ENCODE results near the gene ZFR. TPM values are rescaled to one million over a fixed set of nuclear protein-coding genes. Genes with fewer than 3 reads are reported as not detected.

Gene ZFR
- total and polyA plus RNA-seq, 9 of the 15 experiments (the other 6 are each of a cell fraction or from before 2014, with no cell fraction given) = 35.5 to 108 (median 71.1) TPM

DNA sequence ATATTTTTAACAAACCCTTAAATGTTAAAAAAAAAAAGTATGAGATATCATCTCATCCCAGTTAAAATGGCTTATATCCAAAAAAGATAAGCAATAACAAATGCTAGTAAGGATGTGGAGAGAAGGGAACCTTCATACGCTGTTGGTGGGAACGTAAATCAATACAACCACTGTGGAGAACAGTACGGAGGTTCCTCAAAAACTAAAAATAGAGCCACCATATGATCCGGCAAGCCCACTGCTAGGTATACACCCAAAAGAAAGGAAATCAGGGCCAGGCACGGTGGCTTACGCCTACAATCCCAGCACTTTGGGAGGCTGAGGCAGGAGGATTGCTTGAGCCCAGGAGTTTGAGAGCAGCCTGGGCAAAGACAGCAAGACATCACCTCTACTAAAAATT, 134.8 kb downstream of the ZFR start:
- DNase-seq (ENCODE audit: extremely low read depth in 1 of 4, low spot score in 3 of 4) (no peak), ATAC-seq (no peak), FAIRE-seq (no peak)
- Histone ChIP-seq H3K4me3 (no peak overlapping the region), H3K27me3 (ENCODE audit: control insufficient read depth in 2 of 2, insufficient read depth in 2 of 2, low read length in 2 of 2) (no peaks in the 10 kb centered on the region), H4K20me1 (replicated peaks; ENCODE audit: control insufficient read depth, insufficient read depth, low read length) (no peaks in the 10 kb centered on the region), H3K9me1 (ENCODE audit: control insufficient read depth, insufficient read depth, low read length) (no peaks in the 10 kb centered on the region), H2AFZ (ENCODE audit: low read depth, low read length) (no peak overlapping the region), H3K9me3 (replicated peaks; ENCODE audit: control insufficient read depth, insufficient read depth, low read depth, low read length) (no peaks in the 10 kb centered on the region), H3K27ac (ENCODE audit: extremely low read depth, low read depth, low read length) (no peak overlapping the region), H3K4me1 (replicated peaks in 1 of 2; ENCODE audit: control insufficient read depth in 2 of 2, insufficient read depth in 2 of 2, low read length in 2 of 2) (peaks cover 10 to 22% of the 10 kb centered on the region in 2 experiments), H3K36me3 (ENCODE audit: control insufficient read depth, insufficient read depth, low read length) (peaks cover 8% of the 10 kb centered on the region; the same call in 1 of the 3 replicates), H3K4me2 (ENCODE audit: insufficient read depth, low read length) (no peak overlapping the region), H3K79me2 (ENCODE audit: control insufficient read depth, insufficient read depth, low read length) (peaks cover 64% of the 10 kb centered on the region), H3K9ac (ENCODE audit: insufficient read depth in 1 of 2, low read depth in 2 of 2, low read length in 2 of 2) (no peak overlapping the region)
- ChIA-PET POLR2A (interaction anchor here (1.2 to 2.0 kb wide), 3 partner anchors 10 to 78 kb away, joined by 3 to 7 read pairs (median 3); no protein-coding TSS in a partner anchor), CTCF (ENCODE audit: low intra/inter-chr PET ratio) (no interaction called here)
- in situ Hi-C loops (cut with MboI) (no loop called here), intact Hi-C loops (cut with micrococcal nuclease) (no loop called here)
- TF ChIP-seq NFIC (IDR thresholded peaks at IDR 0.05) = 0 out of 2 replicates have a peak, but pooled peaks have one; percentile 27
- TF ChIP-seq FOXA1 (IDR thresholded peaks at IDR 0.05; ENCODE audit: borderline replicate concordance) = no peak
- 40% methylated on average over 6 of the region's 6 CpGs for WGBS (ENCODE audit: insufficient coverage, low coverage, missing lambda C conversion rate)
- no TSS peak for BruUV-seq (replicated peaks)

DNA sequence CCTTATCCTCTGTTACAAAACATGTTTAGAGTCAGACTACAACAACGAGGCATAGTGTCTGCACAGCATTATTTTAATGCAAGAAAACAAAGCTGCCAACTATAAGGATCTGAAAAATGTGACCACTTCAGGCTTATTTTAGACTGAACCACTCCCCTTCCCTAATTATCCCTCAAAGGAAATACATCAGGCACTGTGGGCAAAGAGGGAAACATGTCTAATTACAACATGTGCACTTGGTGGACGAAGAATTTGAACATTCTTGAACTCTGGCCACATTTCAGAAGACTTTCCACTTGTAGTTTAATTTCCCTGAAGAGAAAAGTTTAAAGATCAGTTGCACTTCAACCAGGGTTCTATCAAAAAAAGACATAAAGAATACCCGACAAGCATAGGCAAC, 135.6 kb downstream of the ZFR start:
- Histone ChIP-seq H2AFZ (ENCODE audit: low read depth, low read length) (no peak overlapping the region), H3K27me3 (ENCODE audit: control insufficient read depth in 2 of 2, insufficient read depth in 2 of 2, low read length in 2 of 2) (no peaks in the 10 kb centered on the region), H3K4me1 (replicated peaks in 1 of 2; ENCODE audit: control insufficient read depth in 2 of 2, insufficient read depth in 2 of 2, low read length in 2 of 2) (peaks cover 10 to 20% of the 10 kb centered on the region in 2 experiments), H3K4me2 (ENCODE audit: insufficient read depth, low read length) (no peak overlapping the region), H3K9ac (ENCODE audit: insufficient read depth in 1 of 2, low read depth in 2 of 2, low read length in 2 of 2) (no peak overlapping the region), H3K4me3 (no peak overlapping the region), H3K36me3 (ENCODE audit: control insufficient read depth, insufficient read depth, low read length) (peaks cover 8% of the 10 kb centered on the region; the same call in 1 of the 3 replicates), H3K9me1 (ENCODE audit: control insufficient read depth, insufficient read depth, low read length) (no peaks in the 10 kb centered on the region), H3K79me2 (ENCODE audit: control insufficient read depth, insufficient read depth, low read length) (peaks cover 69% of the 10 kb centered on the region), H3K27ac (ENCODE audit: extremely low read depth, low read depth, low read length) (no peak overlapping the region), H3K9me3 (replicated peaks; ENCODE audit: control insufficient read depth, insufficient read depth, low read depth, low read length) (no peaks in the 10 kb centered on the region), H4K20me1 (replicated peaks; ENCODE audit: control insufficient read depth, insufficient read depth, low read length) (no peaks in the 10 kb centered on the region)
- no peak for ATAC-seq
- no peak for DNase-seq (ENCODE audit: extremely low read depth in 1 of 4, low spot score in 3 of 4)
- WGBS (ENCODE audit: insufficient coverage, low coverage, missing lambda C conversion rate) = 62% methylated on average over 3 of the region's 3 CpGs
- intact Hi-C loops (cut with micrococcal nuclease) (no loop called here), in situ Hi-C loops (cut with MboI) (no loop called here)
- BruUV-seq (replicated peaks) = no TSS peak
- ChIA-PET CTCF (ENCODE audit: low intra/inter-chr PET ratio) (no interaction called here), POLR2A (interaction anchor here (1.5 to 2.0 kb wide), 2 partner anchors 9 to 23 kb away, joined by 3 to 7 read pairs; no protein-coding TSS in a partner anchor)
- TF ChIP-seq CSDE1 (IDR thresholded peaks at IDR 0.05) (no peak), ESRRA (IDR thresholded peaks at IDR 0.05; ENCODE audit: borderline replicate concordance, low read depth) (no peak), CTBP1 (IDR thresholded peaks at IDR 0.05; ENCODE audit: borderline replicate concordance) (no peak), MEIS2 (IDR thresholded peaks at IDR 0.05; ENCODE audit: partially characterized antibody) (no peak), SMAD4 (CRISPR knock-in tag; conservative IDR thresholded peaks at IDR 0.05) (no peak), ZBED1 (IDR thresholded peaks at IDR 0.05) (no peak), HIVEP1 (CRISPR knock-in tag; IDR thresholded peaks at IDR 0.05) (no peak), FOXA3 (CRISPR knock-in tag; conservative IDR thresholded peaks at IDR 0.05 in 1 of 2, IDR thresholded peaks at IDR 0.05 in 1 of 2) (no peak), SPI1 (IDR thresholded peaks at IDR 0.05; ENCODE audit: borderline replicate concordance, low read depth, low read length) (no peak), PPARD (CRISPR knock-in tag; IDR thresholded peaks at IDR 0.05) (no peak)
- FAIRE-seq = peak; percentile 42
